Testis (tissue), 3 donors: Measurements from ENCODE around the gene PSMA4. TPM values are rescaled to one million over a fixed set of nuclear protein-coding genes. Genes with fewer than 3 reads are reported as not detected.

ENCODE experiments used
- DNase-seq: peaks from one replicate; pipeline ENCODE4 v3.0.0-alpha.2; 2019
- H3K27ac ChIP-seq, 2 donors: fragments of 200-600 bp; sonication (generic); one replicate each; pipeline ENCODE4 v1.5.1; 2019
- H3K27me3 ChIP-seq: fragments of 200-600 bp; sonication (generic); one replicate; pipeline ENCODE4 v1.5.1; 2019
- H3K36me3 ChIP-seq: fragments of 200-600 bp; sonication (generic); one replicate; pipeline ENCODE4 v1.5.1; 2017; ENCODE audit warnings: low read depth; ENCODE audit errors: missing control alignments
- H3K4me1 ChIP-seq: fragments of 200-600 bp; sonication (generic); one replicate; pipeline ENCODE4 v1.5.1; 2019
- H3K4me3 ChIP-seq, 2 donors: fragments of 200-600 bp; sonication (generic); one replicate each; pipeline ENCODE4 v1.5.1; 2017 to 2019
- H3K9me3 ChIP-seq: fragments of 200-600 bp; sonication (generic); one replicate; pipeline ENCODE4 v1.5.1; 2017
- POLR2A ChIP-seq: fragments of 450-650 bp; IDR thresholded peaks from one replicate; pipeline ENCODE4 v1.6.1; 2017; ENCODE audit warnings: antibody characterized with exemption, mild to moderate bottlenecking, moderate library complexity
- WGBS, 2 donors: methylation state at CpG; one replicate each; pipeline ENCODE4 v1.1.5; 2018; 5-methylcytosine and 5-hydroxymethylcytosine counted together
- intact Hi-C: fragments of 100-400 bp; cut with DNase I; formaldehyde crosslinking; loops from one replicate; pipeline ENCODE4 v1.15.1; 2023; ENCODE audit warnings: low total_unique reads
- polyA plus RNA-seq: library from polyadenylated mRNA; stranded (reverse); fragments of 350-450 nt; fragmentation: Illumina TruSeq; extraction: RNeasy Lipid Tissue Mini Kit (QIAGEN cat#74804); gene quantifications from one replicate; pipeline ENCODE4 v1.2.3, GENCODE V29; 2014; ENCODE audit warnings: low read depth, low replicate concordance; ENCODE audit not compliant: insufficient read depth
- total RNA-seq, 2 donors: library from RNA; depleted of rRNA; stranded (reverse); fragments of >200 nt; gene quantifications; one replicate each; pipeline ENCODE4 v1.2.3, GENCODE V29; 2016
- TF ChIP-seq, protein P1 (sequence below), 3 experiments: fragments of 450-650 bp in 2 of 3; fragments of 200-600 bp in 1 of 3; sonication (generic) in 1 of 3; IDR thresholded peaks; one replicate each; pipeline ENCODE4 v1.5.1; 2016 to 2019; ENCODE audit warnings: antibody characterized with exemption in 3 of 3, mild to moderate bottlenecking in 2 of 3, moderate library complexity in 1 of 3

The PSMA4 gene
- total and polyA plus RNA-seq, 3 donors from 2014 or later = 97.4 to 204 (median 117) TPM

DNA sequence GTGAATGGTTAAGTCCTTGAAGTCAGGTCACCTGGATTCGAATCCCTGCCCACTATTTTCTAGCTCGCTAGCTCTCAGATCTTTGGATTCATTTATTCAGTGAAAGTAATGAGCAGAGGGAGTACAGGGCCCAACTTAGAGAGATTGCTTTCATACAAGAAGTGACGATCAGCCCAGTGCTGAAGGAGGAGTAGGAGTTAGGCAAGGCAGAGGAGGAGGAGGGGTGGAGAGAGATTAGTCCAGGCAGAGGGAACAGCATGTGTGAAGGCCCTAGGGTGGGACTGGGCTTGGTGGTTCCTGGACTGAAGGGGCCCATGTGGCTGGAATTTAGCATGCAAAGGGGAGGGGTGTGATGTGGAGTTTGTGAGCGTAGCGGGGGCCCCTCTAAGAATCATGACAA, 21.2 kb downstream of the PSMA4 start:
- DNase-seq = no peak
- Histone ChIP-seq H3K27ac (no peak overlapping the region), H3K4me1 (peaks cover 9% of the 10 kb centered on the region), H3K9me3 (no peaks in the 10 kb centered on the region), H3K27me3 (no peaks in the 10 kb centered on the region), H3K4me3 (no peak overlapping the region), H3K36me3 (no peaks in the 10 kb centered on the region)
- TF ChIP-seq POLR2A = no peak
- TF ChIP-seq, protein P1, sequence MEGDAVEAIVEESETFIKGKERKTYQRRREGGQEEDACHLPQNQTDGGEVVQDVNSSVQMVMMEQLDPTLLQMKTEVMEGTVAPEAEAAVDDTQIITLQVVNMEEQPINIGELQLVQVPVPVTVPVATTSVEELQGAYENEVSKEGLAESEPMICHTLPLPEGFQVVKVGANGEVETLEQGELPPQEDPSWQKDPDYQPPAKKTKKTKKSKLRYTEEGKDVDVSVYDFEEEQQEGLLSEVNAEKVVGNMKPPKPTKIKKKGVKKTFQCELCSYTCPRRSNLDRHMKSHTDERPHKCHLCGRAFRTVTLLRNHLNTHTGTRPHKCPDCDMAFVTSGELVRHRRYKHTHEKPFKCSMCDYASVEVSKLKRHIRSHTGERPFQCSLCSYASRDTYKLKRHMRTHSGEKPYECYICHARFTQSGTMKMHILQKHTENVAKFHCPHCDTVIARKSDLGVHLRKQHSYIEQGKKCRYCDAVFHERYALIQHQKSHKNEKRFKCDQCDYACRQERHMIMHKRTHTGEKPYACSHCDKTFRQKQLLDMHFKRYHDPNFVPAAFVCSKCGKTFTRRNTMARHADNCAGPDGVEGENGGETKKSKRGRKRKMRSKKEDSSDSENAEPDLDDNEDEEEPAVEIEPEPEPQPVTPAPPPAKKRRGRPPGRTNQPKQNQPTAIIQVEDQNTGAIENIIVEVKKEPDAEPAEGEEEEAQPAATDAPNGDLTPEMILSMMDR (IDR thresholded peaks at IDR 0.05) = no peak
- intact Hi-C loops = loop anchor here (10.0 kb wide), 1 partner anchor 57 kb away; the partner anchor contains the start of gene HYKK
- 79 to 92% methylated on average over 5 of the region's 5 CpGs for WGBS, 2 donors

DNA sequence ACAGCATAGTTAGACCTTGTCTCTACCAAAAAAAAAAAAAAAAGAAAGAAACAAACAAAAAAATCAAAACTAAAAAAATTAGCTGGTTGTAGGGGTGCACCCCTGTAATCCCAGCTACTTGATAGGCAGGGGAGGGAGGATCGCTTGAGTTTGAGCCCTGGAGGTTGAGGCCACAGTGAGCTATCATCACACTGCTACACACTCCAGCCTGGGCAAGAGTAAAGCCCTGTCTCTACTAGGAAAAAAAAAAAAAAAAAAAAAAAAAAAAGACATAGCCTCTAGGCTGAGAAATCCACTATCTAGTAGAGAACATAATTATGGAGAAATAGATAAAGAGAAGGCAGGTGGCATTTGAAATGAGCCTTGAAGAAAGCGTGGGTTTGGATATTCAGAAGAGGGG, 22.8 kb downstream of the PSMA4 start:
- no peak for TF ChIP-seq POLR2A
- TF ChIP-seq, protein P1 (IDR thresholded peaks at IDR 0.05) = no peak
- H3K9me3 ChIP-seq = no peaks in the 10 kb centered on the region
- peaks cover 9% of the 10 kb centered on the region for H3K4me1 ChIP-seq
- H3K27ac ChIP-seq = no peak overlapping the region
- no peak overlapping the region for H3K4me3 ChIP-seq
- intact Hi-C loops = loop anchor here (10.0 kb wide), 1 partner anchor 58 kb away; the partner anchor contains the start of gene HYKK
- DNase-seq = no peak
- 83 to 94% methylated on average over 2 of the region's 2 CpGs for WGBS, 2 donors
- no peaks in the 10 kb centered on the region for H3K27me3 ChIP-seq
- no peaks in the 10 kb centered on the region for H3K36me3 ChIP-seq

DNA sequence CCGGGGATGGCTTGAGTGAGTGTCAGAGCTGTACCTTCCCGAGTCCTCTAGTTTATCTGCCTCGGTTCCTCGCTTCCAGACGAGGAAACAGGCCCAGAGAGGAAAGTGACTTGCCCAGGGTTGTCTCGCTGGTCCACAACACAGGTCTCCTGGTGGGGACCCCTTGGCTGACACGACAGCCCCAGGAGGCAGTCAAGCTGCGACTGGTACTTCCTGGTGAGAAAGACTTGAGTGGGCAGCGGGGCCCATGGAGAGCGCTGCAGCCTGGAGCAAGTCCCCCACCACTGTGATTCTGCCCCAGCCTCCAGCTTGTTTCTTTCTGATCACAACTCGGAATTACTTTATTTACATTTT, 24.5 kb downstream of the PSMA4 start:
- TF ChIP-seq POLR2A = no peak
- TF ChIP-seq, protein P1 (IDR thresholded peaks at IDR 0.05) = no peak
- Histone ChIP-seq H3K27me3 (no peaks in the 10 kb centered on the region), H3K4me1 (peaks cover 9% of the 10 kb centered on the region), H3K36me3 (no peaks in the 10 kb centered on the region), H3K4me3 (peak overlapping the region; percentile 56 to 62), H3K27ac (no peak overlapping the region), H3K9me3 (no peaks in the 10 kb centered on the region)
- WGBS, 2 donors = 48 to 73% methylated on average over 8 to 11 of the region's 11 CpGs
- intact Hi-C loops = loop anchor here (10.0 kb wide), 1 partner anchor 60 kb away; the partner anchor contains the start of gene HYKK
- DNase-seq = no peak

DNA sequence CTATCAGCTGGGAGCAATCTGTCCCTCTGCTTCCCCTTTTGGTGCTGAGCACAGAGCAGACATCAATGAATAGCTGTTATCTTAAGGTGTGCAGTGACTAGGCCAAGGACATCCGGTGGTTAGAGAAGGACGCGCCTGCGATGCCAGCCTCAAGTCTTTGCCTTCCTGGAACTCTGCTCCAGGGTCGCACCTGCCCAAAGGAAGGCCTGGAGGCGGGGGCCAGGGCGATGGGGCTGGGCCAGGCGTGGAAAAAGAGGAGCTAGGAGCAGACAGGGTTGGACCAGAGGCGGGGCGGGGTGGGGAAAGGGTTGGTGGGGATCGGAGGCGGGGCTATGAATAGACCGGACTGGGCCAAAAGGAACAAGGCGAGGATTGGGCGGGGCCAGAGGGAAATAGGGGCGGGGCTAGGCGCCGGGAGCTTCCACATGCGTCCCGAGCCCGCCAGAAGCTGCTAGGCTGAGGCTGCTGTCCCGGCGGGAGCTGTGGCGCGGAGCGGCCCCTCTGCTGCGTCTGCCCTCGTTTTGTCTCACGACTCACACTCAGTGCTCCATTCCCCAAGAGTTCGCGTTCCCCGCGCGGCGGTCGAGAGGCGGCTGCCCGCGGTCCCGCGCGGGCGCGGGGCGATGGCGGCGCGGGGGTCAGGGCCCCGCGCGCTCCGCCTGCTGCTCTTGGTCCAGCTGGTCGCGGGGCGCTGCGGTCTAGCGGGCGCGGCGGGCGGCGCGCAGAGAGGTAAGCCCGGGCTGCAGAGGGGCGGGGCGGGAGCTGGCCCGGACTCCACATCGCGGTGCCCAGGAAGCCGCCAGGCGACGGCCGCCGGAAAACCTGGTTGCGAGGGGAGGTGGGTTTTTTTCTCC, 25.1 kb downstream of the PSMA4 start, which contains the start of gene CHRNA5:
CHRNA5 (plus strand) TSS at position 424 of the 854 bp plus-strand sequence; CDS start at position 624, 200 bp downstream.
- peak; percentile 93 for DNase-seq
- peaks cover 9% of the 10 kb centered on the region for H3K4me1 ChIP-seq
- H3K4me3 ChIP-seq = peak within 1 kb of the TSS; percentile 56 to 62
- no peaks in the 10 kb centered on the region for H3K36me3 ChIP-seq
- no peaks in the 10 kb centered on the region for H3K9me3 ChIP-seq
- 1% methylated on average over 14 to 73 of the region's 75 CpGs for WGBS, 2 donors
- no peak for TF ChIP-seq POLR2A
- TF ChIP-seq, protein P1 (IDR thresholded peaks at IDR 0.05) = no peak
- no peaks in the 10 kb centered on the region for H3K27me3 ChIP-seq
- intact Hi-C loops = loop anchor here (10.0 kb wide), 1 partner anchor 61 kb away; the partner anchor contains the start of gene HYKK
- H3K27ac ChIP-seq = peak within 1 kb of the TSS in 1 of 2 donors; percentile 31
